NCI-H146 treated with DMSO at 0.1 percent for 48 hours (cell line): ENCODE measurements around the gene MPZL3.

Experiments used
- DNase-seq: peaks from one replicate; lab custom pipeline; 2025; ENCODE audit not compliant: unreplicated experiment; lab: John Stamatoyannopoulos, UW

The MPZL3 gene

DNA sequence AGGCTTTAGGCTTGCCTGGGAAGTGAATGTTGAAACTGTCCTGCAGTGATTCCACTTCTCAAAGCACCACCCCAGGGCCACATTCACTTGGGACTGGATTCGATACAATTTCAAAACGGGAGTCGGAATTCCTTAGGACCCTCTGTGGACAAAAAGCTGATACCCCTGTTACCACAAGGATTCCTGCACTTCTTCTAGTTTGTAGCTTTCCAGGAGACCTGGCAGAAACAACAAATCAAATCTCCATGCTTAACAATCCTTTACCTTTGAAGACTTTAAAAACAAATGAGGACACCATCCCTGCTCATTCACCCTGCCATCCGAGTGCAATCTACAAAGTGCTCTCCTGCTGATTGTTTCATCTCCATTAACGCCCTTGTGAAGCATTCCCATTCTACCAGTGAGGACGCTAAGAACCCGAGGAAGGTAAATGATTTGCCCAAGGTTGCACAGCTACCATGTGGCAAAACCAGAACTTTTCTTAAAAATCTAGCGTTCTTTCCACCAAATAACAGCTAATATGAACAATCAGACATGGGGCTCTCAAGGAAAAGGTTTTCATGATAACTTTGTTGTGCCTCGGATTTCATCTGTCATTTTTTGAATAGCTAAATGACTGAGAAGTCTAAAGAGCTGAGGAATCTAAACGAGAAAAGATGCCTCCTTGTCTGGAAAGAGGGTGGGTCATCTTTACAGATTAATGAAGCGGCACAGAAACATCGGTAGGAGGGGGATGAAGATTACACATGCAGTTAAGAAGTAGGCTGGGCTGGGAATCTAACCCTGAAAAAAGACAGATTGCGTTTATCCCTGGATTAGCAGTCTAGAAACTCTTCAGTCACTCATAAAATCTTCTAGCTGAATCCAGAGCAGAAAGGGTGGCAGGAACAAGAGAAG, 12.7 kb upstream of the MPZL3 start:
- no peak for DNase-seq

DNA sequence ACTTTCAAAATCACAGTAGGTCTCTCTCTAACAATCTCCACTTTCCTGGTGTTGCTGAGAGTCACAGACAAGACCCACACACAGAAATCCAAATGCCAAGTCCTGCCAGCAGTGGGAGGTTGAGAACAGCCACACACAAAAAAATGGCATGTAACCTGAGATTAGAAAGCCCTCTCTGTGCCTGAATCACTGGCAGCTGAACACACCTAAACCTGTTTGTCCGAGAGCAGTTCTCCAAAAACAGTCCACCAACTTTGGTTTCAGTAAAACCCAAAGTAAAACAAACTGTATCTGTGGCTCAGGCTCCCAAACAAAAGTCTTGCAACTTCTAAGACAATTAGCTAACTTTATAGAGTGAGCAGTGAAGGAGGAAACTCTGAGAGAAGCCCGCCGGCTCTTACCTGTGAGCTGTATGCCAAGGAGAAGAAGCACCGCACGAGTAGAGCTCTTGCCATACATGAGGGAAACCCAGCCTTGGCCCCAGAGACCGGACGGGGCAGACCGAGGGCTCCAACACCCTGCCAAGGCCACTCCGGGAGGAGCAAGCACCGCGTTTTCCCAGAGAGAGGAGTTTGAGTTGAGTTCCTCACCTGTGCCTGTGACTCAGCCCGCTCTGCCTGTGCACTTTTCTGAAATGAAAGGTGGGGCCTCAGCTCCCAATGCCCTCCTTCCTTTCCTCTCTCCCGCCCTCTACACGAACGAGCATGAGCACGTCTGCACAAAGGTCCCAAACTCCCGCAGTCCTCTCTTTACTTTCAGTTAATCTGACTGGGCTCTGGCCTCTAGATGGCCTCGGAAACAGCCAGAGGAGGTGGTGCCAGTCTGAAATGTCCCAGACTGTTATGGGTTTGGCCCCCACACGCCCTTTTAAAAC, 11.8 kb upstream of the MPZL3 start, which contains the start of gene MPZL2:
Gene MPZL2 (minus strand): TSS at position 603 of the 874 bp plus-strand sequence. CDS start 144 bp downstream, at position 459.
- no peak for DNase-seq

DNA sequence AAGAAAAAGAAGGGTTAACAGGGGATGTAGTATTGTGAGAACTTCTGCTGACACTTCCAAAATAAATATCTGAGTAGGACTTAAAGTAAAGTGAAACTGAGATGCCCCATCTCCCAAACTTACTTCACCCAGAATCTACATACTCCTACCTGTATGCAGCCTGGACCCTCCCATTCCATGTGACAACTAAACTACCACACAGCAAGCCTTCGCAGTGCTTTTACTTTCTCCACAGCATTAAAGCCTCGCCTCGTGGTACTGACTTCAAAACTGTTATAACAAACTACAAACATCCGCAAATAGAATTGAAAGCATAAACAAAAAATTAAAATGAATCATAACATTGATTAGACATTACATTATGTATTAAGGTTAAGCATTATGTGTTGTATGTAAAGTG, 10.9 kb upstream of the MPZL3 start:
- DNase-seq, result no peak

DNA sequence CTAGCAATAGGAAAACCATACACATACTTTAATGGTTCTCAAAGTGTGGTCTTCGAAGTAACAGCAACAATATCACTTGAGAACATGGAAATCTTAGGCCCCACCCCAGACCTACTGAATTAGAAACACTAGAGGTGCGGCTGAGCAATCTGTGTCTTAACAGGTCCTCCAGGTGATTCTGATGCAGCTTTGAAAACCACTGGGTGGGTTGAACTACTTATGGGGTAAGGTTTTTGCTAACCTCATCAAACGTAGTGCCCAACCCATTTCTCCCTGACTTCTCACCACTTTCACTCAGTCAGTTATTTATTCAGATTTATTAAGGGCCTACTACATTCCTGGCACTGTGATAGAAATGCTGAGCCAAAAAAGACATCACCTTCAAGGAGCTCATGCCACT, 8.2 kb upstream of the MPZL3 start:
- DNase-seq, result no peak

DNA sequence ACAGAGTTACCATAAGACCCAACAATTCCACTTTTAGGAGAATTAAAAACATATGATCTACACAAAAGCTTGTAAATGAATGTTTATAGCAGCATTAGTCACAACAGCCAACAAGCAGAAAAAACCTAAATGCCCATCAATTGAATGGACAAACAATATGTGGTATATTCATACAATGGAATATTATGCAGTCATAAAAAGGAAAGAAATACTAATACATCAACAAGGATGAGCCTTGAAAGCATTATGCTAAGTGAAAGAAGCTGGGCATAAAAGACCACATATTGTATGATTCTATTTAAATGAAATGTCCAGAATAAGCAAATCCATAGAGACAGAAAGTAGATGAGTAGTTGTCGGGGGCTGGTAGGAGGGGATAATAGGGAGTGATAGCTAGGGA, 7.0 kb upstream of the MPZL3 start:
- no peak for DNase-seq

DNA sequence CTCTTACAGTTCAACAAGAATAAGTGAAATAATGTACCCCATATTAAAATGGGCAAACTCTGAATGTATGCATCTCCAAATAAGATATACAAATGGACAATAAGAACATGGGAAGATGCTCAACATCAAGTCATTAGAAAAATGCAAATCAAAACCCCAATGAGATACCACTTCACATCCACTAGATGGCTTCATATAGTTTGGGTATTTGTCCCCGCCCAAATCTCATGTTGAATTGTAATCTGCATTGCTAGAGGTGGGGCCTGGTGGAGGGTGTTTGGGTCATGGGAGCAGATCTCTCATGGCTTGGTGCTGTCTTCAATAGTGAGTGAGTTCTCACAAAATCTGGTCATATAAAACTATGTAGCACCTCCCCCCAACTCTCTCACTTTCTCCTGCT, 6.2 kb upstream of the MPZL3 start:
- DNase-seq, result no peak

DNA sequence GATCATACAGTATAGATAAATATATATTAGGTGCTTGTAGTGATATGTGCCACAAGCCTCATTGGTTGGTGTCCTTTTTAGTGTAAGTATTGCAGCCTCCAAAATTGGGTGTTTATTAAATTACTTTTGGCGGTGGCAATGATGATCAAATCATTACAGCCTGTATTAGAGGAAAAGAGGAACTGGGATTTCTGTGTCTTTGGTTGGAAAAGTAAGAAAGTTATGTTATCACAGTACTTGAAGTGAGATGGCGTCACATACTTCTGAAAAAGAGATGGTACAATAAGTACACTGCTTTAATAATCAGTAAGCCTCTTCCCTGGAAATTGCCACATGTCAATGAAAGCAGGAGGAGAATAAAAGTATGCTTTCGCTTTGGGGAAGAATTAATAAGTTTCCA, 523 bp upstream of the MPZL3 start:
- no peak for DNase-seq

DNA sequence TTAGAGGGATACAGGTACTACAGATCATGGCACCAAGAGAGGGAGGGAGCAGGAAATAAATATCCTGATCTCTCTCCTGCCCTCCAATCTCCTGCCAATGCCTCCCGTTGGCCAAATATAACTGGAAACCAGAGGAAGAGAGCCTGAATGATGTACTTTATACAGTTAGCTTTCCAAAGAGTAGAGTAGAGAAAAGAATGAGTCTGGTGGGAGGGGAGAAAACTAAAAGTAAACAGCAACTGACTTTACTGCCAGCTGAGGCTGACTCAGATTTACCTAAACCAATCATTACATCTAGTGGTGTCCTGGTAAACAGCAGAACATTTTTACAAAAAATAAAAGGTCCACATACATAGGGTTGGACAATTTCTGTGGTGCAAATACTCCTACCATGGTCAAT, 5.1 kb downstream of the MPZL3 start:
- no peak for DNase-seq

DNA sequence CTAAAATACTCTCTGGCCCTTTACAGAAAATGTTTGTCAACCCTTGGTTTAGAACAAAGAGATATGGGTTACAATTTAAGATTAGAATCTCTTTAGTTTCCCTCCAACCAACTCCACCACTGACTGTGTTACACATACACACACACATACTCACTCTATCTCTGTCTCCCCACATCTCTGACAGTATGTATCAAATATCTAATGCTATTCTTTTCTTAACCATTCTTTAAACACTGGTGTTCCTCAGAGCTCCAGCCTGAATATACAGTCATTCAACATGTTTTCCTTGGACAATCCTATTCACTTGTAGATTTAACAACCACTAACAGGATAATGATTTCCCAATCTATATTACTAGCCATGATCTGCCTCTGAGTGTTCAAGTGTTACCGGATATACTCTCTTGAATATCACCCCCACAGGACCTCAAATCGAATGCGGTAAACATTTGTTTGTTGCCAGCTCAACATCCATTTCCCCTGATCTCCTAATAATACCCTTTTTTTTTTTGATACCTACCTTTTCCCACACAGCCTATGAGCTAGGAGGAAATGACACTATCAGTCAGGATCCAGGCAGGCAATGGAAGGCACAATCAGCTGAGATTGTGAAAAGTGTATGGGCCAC, 6.1 kb downstream of the MPZL3 start:
- no peak for DNase-seq

DNA sequence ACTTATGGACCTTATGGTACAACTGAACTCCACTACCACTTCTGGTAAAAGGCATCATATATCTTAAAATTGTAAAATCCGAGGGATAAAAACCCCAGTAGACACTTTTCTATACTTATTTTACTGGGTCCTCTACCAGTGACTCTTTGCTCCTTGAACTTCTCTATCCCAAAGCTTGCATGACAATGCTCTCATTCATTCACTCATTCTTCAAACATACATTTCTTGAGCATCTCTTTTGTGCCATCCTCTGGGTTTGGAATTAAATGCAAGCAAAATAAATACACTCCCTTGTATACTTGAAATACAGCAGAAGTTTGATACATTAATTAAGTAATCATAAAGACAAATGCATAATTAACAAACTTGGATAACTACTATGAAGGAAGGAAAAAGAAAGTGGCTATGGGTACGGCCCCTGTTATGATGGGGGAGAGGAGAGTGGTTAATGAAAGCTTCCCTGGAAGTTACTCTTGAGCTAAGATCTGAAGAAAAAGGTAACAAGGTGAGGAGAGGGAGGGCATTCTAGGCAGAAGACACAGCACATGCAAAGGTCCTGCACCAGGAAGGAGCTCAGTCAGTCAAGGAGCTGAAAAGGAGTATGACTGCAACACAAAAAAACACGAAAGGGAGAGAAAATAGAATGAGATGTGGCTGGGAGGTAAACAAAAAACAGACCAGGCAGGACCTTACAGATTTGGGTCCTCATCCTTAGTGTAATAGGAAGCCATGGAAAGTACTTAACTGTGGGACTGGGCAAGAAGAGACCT, 8.0 kb downstream of the MPZL3 start:
- no peak for DNase-seq

DNA sequence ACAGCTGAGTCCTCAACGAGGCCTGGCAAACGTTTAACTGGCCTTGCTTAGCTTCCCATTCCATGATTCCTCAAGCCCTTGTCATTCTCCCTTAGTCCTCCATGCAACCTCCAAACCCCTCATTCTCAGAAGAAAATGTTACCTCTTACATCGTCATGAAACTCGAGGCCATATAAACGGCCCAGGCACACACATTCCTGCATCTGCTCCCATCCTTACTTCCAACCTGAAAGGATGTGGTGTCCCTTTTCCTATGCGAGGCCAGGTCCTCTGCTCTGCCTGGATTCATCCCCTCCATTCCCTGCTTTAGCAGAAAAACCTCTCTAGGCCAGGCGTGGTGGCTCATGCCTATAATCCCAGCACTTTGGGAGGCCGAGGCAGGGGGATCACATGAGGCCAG, 9.0 kb downstream of the MPZL3 start:
- DNase-seq, result no peak

DNA sequence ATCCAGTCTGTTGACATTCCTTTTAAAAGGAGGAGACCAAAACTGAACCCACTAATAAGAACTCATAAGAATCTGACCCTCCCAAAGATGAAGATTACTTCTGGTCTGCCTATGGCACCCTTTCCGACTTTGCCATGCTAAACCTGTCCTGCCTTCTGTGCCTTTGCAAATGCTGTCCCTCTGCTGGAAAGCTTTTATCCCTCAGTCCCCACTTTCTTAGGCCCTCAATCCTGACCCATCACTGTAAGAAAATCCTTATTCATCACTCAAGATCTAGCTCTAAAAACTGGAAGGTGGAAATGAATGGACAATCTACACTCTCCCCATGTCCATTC, 10.4 kb downstream of the MPZL3 start:
- no peak for DNase-seq

DNA sequence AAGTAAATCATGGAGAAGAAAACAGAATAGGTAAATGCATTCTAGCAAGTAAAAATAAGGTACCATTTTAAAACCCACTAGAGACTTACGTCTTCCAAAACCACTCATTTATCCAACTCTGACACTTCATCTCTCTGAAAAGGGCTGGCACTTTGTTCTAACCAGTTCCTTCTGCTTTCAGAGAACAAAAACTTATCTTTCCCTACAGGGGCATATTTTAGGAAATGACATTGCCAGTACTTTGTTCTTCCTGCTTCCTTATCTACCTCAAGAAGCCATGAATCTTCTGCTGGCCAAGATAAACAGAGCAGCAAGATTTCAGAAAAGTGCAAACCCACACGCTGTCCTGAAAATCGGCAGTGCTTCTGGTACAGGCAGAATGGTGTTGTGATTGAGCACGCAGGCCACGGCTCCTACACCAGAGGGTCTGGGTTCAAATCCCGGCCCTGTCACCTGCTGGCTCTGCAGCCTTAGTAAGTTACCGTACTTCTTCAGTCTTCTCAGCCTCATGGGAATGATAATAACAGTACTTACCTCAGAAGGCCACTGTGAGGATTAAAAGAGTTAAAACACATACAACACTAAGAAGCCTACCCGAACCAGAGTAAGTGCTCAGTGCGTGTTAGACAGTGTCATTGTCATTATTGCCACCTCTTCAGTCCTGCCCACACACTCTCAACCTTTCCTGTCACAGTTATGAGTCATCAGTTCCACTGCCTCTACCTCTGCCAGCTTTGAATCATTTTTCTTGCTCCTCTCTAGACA, 11.0 kb downstream of the MPZL3 start:
- DNase-seq, result no peak

DNA sequence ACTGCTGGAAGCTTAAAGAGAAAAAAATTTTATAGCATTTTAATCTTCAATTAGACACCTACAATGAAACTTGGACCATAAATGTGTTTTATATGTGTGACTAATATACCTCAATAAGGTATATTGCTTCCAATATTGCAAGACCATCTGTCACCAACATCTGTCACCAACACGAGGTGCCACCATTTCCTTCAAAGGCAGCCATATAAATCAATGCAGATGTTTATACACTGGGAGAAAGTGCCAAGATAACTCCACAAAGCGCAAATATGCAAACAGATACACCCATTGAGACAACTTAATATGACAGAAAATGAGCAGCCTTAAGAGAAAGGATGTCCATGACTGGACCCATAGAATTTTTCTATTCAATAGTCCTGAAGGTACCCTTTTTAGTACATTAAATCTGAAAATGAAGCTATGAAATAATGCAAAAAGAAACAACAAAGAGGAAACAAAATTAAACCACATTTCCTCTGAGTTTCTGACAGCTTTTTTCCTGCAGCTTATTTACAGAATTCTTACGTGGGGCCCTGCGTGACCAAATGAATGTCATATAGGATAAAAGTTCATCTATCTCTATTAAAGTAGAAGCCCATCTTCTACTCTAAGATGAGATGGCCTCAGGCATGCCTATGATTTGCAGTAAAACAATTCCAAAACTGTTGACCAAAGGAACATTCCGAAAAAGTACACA, 12.5 kb downstream of the MPZL3 start:
- DNase-seq, result no peak

DNA sequence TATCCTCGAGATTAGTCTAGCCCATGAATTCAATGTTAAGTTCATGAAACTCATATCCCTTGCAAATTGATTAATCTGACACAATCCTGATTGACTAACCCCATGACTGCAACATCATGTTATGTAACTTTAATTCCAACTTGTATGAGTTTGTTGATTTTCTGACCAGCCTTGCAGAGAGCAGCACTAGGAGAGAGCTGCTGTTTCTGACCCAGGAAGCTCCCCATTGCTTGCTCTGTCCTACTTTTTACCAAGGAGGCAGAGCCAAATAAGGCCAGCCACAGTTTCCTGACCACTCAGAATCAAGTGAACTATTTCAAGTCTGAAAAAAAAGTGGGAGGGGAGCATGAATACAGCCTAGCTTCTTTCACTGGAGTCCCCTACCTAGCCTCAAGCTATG, 13.2 kb downstream of the MPZL3 start:
- no peak for DNase-seq

DNA sequence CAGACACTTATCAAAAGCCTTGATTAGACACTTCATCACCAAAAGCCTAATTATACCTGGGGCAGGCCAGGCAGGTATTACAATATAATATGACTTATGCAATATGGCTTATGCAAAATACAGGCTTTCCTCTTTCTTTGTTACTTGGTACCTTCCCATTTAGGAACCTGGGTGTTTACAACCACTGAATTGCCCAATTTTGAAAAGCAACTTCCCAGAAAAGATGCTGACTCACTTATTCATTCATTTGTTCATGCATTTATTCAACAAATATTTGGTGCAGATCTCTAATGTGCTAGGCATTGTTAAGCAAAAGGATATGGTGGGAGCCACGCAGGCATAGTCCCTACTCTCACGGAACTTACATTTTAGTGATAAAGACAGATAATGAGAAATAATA, 13.7 kb downstream of the MPZL3 start:
- DNase-seq, result no peak

DNA sequence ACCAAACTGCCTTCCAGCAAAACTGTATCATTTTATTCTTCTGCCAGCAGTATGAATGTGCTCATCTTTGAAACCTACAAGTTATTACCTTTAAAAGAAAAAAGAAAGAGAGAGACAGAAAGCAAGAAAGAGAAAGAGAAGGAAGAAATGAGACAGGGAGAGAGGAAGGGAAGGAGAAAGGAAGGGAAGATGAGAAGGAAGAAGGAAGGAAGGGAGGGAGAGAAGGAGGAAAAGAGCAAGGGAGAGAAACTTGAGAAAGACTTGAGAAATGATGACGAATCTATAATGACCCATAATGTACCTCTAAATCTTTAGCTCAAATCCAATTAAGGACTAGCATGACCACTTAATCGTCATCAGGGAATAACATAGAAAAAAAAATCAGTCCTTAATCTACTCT, 16.0 kb downstream of the MPZL3 start:
- no peak for DNase-seq

DNA sequence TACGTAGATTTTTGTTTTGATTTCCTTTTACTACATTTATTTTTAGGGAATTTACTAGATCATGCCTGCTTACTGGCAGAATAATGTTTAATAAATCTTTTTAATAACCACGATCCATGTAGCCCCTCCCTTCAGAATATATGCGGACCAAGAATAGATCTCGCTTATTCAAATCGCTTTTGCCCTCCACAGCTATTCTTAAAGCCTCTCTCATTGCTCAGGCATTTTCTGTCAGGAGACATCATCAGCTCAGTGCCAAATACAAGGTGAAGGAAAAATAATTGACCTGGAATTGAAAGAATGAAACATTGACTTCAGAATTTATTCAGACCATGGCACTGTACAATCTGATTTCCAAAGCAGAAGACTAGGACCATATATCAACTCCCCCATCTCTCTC, 17.3 kb downstream of the MPZL3 start:
- DNase-seq, result no peak

DNA sequence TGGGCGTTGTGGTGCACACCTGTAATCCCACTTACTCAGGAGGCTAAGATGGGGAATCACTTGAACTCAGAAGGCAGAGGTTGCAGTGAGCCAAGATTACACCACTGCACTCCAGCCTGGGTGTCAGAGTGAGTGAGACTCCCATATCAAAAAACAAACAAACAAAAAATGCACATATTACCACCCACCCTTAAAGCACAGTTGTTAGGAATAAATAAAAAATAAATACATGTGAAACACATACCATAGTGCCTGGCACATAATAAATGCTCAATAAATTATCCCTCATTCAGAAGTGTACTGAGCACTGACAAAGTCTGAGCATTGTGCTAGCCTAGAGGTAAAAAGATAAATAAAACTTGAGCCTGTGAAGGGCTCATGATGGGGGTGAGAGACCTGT, 18.3 kb downstream of the MPZL3 start:
- DNase-seq, result no peak

DNA sequence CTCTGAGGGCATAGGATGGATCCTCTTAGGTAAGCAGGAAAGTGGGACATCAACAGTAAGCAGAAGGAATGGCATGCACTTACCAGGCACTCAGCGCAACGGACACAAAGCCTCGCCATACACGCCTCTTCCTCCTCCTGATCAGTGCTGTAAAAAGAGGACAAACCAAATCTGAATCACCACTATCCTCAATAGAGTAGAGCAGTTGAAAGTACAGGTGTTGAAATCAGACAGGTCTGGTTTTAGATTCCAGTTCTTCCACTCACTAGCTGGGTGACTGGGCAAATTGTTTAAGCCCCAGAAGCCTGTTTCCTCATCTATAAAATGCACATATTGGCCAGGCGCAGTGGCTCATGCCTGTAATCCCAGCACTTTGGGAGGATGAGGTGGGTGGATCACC, 18.8 kb downstream of the MPZL3 start:
- no peak for DNase-seq
